GM10248 (cell line): ENCODE results near the gene RAB35.
A peak's percentile ranks its signal among the peaks of the same experiment; 100 is the strongest.

Experiments used
- CTCF ChIA-PET: fragments of 300-600 bp; sonication (Branson Sonifier 250); formaldehyde crosslinking; extraction: SDS; loops from one replicate; lab custom pipeline; 2021; ENCODE audit warnings: antibody characterized with exemption; lab: Yijun Ruan, JAX
- POLR2A ChIA-PET: fragments of 350-650 bp; sonication (Branson Sonifier 250); formaldehyde crosslinking; extraction: SDS; loops from one replicate; lab custom pipeline; 2020; ENCODE audit warnings: antibody characterized with exemption; lab: Yijun Ruan, JAX
- DNase-seq: peaks from one replicate; pipeline ENCODE4 v3.0.0; 2012; ENCODE audit errors: extremely low spot score
- TF ChIP-seq, protein P1 (sequence below): IDR thresholded peaks from 2 replicates; pipeline ENCODE4 v1.5.1; 2012; ENCODE audit warnings: mild to moderate bottlenecking, low read depth; ENCODE audit errors: extremely low read depth, missing control alignments, control extremely low read depth

The RAB35 gene

DNA sequence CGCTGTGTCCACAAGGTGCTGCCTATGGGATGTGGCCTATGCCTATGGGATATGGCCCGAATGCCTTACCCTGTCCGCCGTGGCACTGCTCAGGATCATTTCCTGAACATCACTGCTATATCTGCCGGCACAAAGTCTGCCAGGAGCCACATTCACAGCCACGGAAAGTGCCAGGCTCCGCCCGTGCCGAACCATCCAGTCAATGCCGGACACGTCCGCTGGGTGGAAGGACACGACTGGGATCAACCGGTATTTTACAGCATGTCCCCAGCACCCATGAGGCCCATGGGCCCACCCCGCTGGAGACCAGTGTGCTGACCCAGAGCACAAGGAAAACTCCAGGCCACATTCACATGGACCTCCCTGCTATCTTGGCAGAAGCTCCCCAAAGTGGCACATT, 14.6 kb upstream of the RAB35 start:
- no peak for DNase-seq
- CTCF ChIA-PET: interaction anchor here (1.1 to 2.8 kb wide), 3 partner anchors 8 to 36 kb away, joined by 3 to 14 read pairs (median 11); no protein-coding TSS in a partner anchor
- POLR2A ChIA-PET: no interaction called here
- TF ChIP-seq, protein P1, sequence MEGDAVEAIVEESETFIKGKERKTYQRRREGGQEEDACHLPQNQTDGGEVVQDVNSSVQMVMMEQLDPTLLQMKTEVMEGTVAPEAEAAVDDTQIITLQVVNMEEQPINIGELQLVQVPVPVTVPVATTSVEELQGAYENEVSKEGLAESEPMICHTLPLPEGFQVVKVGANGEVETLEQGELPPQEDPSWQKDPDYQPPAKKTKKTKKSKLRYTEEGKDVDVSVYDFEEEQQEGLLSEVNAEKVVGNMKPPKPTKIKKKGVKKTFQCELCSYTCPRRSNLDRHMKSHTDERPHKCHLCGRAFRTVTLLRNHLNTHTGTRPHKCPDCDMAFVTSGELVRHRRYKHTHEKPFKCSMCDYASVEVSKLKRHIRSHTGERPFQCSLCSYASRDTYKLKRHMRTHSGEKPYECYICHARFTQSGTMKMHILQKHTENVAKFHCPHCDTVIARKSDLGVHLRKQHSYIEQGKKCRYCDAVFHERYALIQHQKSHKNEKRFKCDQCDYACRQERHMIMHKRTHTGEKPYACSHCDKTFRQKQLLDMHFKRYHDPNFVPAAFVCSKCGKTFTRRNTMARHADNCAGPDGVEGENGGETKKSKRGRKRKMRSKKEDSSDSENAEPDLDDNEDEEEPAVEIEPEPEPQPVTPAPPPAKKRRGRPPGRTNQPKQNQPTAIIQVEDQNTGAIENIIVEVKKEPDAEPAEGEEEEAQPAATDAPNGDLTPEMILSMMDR: no peak

DNA sequence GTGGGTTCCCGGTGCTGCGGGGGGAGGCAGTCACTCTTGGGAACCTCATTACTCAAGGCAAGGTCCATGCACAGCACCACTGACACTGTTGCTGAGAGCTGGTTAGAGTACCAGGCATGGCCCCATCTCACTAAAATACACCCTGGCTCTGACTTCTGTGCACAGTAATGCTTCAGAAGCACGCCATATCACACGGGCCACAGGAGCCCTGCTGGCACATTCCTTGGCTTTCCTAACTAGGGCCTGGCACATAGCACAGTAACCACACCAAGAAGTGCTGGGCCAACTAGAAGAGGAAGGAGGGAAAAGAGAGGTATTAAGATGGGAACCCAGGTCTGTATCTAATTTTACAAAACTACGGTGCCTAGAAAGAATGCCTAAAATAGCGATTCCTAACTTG, 13.5 kb upstream of the RAB35 start:
- DNase-seq: no peak
- POLR2A ChIA-PET: no interaction called here
- CTCF ChIA-PET: interaction anchor here (1.6 kb wide), 1 partner anchor 11 kb away, joined by 4 read pairs; no protein-coding TSS in a partner anchor
- TF ChIP-seq, protein P1: no peak

DNA sequence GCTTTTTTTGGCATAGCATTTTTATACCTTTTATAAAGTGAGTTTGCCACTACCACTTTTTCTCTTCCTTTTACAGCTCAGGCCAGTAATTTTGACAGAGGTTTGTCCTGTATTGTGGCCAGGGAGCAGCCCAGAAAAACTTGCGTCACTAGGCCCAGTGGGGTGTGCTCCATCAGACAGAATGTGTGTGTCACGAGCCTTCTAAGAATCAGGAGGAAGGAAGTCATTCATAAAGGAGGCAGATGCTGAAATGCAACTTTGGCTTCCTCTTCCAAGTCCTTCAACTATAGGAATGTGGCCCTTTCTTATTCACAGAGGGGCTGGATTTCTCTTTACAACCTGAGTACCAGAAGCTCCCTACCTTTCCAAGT, 10.1 kb upstream of the RAB35 start:
- no peak for DNase-seq
- ChIA-PET POLR2A (interaction anchor here (1.5 kb wide), 1 partner anchor 165 kb away, joined by 3 read pairs; the partner anchor contains the start of gene RNU4-2), CTCF (interaction anchor here (1.2 to 1.5 kb wide), 3 partner anchors 9 to 101 kb away, joined by 3 to 4 read pairs (median 3); partner anchors contain the start of gene RAB35)
- TF ChIP-seq, protein P1: no peak

DNA sequence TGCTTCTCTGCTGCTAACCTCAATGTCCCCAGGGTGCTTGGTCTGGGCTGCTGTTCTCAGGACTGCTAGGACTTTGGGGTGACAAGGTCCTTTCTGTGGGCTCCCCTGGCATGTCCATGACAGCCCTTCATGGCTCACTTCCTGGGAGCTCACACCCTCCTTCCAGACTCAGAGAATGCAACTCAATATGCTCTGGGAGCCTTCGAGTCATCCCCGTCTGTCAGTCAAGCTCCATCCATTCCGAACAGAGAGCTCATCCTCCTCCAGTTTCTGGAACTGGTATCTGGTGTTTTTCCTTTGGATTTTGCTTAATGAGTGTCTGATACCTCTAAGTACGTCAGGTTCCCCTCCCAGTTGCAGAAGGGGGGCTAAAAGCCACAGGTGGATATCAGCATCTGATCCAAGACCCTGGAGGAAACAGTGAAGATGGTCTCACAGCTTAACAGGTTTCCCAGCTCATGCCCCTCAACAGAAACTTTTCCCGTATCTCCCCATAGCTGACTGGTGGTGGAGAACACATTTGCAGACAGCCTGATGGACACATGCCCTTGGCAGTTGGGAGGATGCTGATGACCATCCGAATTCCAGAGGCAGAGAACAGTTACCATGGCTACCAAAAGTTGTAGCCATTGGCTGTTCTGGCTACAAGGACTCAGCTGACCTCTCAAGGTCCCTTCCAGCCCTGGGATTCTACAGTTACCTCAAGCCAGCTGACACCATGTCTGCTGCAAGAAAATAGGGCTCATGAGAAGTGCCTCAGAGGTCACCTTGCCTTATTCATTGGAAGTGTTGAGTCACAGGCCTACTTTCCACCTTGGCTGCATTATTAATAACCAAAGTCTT, 9.5 kb upstream of the RAB35 start:
- CTCF ChIA-PET: interaction anchor here (1.0 to 1.5 kb wide), 5 partner anchors 9 to 102 kb away, joined by 3 to 5 read pairs (median 3); partner anchors contain the start of gene RAB35
- no peak for DNase-seq
- POLR2A ChIA-PET: interaction anchor here (0.6 to 1.5 kb wide), 3 partner anchors 75 to 366 kb away, joined by 3 to 8 read pairs (median 3); partner anchors contain the start of genes RNU4-2 and RPLP0
- TF ChIP-seq, protein P1: no peak

DNA sequence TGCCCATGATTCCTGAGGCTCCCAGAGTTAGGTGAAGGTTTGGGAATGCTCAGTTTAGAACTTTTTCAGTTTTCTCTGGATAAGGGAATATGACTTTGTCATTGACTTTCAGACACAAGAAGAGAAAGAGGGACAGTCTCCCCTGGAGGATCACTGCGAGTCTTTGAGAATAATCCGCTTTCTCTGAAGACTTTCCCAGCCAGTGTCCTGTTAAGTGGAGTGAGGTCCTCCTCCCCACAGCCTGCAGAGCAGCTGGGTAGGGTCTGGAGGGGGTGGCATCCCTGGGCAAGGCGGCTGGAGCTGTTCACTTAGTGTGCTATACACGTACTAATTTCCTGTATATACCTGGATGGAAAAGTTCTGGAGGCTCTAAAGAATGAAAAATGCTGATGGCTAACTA, 8.5 kb upstream of the RAB35 start:
- DNase-seq: no peak
- ChIA-PET CTCF (interaction anchor here (1.0 to 1.5 kb wide), 2 partner anchors 38 to 62 kb away, joined by 3 to 5 read pairs; no protein-coding TSS in a partner anchor), POLR2A (no interaction called here)
- TF ChIP-seq, protein P1: no peak

DNA sequence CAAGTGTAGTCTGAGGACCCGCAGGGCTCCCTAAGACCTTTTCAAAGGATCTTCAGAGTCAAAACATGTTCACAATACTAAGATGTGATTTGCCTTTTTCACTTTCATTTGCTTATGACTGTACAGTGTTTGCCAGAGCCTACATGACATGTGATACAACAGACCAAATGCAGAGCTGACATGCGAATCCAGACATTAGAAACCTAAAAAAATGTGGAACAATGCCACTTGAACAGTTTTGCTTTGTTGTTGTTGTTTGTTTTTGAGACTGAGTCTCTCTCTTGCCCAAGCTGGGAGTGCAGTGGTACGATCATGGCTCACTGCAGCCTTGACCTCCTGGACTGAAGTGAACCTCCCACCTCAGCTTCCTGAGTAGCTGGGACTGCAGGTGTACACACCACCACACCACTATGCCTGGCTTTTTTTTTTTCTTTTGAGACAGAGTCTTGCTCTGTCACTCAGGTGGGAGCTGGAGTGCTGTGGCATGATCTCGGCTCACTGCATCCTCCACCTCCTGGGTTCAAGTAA, 5.3 kb upstream of the RAB35 start:
- TF ChIP-seq, protein P1: no peak
- peak; percentile 57 for DNase-seq
- ChIA-PET POLR2A (interaction anchor here (0.7 to 7.4 kb wide), 3 partner anchors 9 to 77 kb away, joined by 3 to 97 read pairs (median 11); partner anchors contain the start of gene RPLP0), CTCF (interaction anchor here (0.9 to 2.8 kb wide), 9 partner anchors 10 to 79 kb away, joined by 3 to 14 read pairs (median 5); partner anchors contain the start of gene RPLP0)
